HCT116 (cell line): ENCODE results near the gene CTU2. TPM values are rescaled to one million over a fixed set of nuclear protein-coding genes. Genes with fewer than 3 reads are reported as not detected.

Source experiments
- ATAC-seq: fragments of 200-7000 bp; cut with Tn5 transposase; 2 replicates; pipeline ENCODE4 v1.9.1; 2020; ENCODE audit warnings: mild to moderate bottlenecking, moderate library complexity
- BruUV-seq: library from RNA; stranded (reverse); fragments of 400-500 nt; replicated peaks from 2 replicates; lab custom pipeline; 2021; lab: Mats Ljungman, UMichigan
- CTCF ChIA-PET: fragments of 300-600 bp; sonication (Branson Sonifier 250); formaldehyde crosslinking; loops from one replicate; lab custom pipeline; 2021; ENCODE audit warnings: antibody characterized with exemption; lab: Charles Lee
- POLR2A ChIA-PET: fragments of 300-600, 350-600 bp; sonication (Branson Sonifier 250); formaldehyde crosslinking; loops from one replicate; lab custom pipeline; 2021; ENCODE audit warnings: antibody characterized with exemption; lab: Charles Lee
- RAD21 ChIA-PET, 2 experiments: fragments of 300-600 bp; sonication (Branson Sonifier 250); formaldehyde crosslinking; loops; one replicate each; lab custom pipeline; 2023; ENCODE audit warnings: low total read pairs in 2 of 2; ENCODE audit not compliant: uncharacterized antibody in 2 of 2, unreplicated experiment in 2 of 2, low non-redundant PET in 1 of 2; lab: Charles Lee
- DNase-seq: peaks from one replicate; pipeline ENCODE4 v3.0.0-alpha.2; 2010; ENCODE audit warnings: low read depth, low spot score
- H2AFZ ChIP-seq: fragments of 200-600 bp; shearing (Covaris generic), sonication (generic); 2 replicates; pipeline ENCODE4 v1.6.1; 2017; ENCODE audit warnings: low read depth, mixed run types, mixed read lengths, antibody characterized with exemption, low read length; ENCODE audit not compliant: poor library complexity, severe bottlenecking
- H3K27ac ChIP-seq: 2 replicates; pipeline ENCODE4 v1.5.1; 2012; ENCODE audit warnings: low read depth, low read length
- H3K27me3 ChIP-seq: fragments of 200-600 bp; sonication (generic); 2 replicates; pipeline ENCODE4 v1.6.1; 2016; ENCODE audit warnings: mixed run types, low read length, mixed read lengths; ENCODE audit not compliant: insufficient read depth
- H3K36me3 ChIP-seq, 2 experiments: fragments of 200-500 bp in 1 of 2; fragments of 200-600 bp in 1 of 2; sonication (Bioruptor generic) in 1 of 2; sonication (generic) in 1 of 2; 2 replicates each; pipeline versions ENCODE4 v1.5.1 to v1.6.1; 2014 to 2016; ENCODE audit warnings: low read length in 2 of 2, inconsistent platforms in 1 of 2, mixed read lengths in 1 of 2, mixed run types in 1 of 2; ENCODE audit not compliant: insufficient read depth in 2 of 2, control insufficient read depth in 1 of 2
- H3K4me1 ChIP-seq, 2 experiments: fragments of 200-600 bp in 1 of 2; sonication (generic) in 1 of 2; 2 replicates each; pipeline versions ENCODE4 v1.5.1 to v1.6.1; 2012 to 2017; ENCODE audit warnings: low read length in 2 of 2, inconsistent platforms in 1 of 2, mild to moderate bottlenecking in 1 of 2, mixed read lengths in 1 of 2, mixed run types in 1 of 2, moderate library complexity in 1 of 2; ENCODE audit not compliant: insufficient read depth in 2 of 2, control insufficient read depth in 1 of 2
- H3K4me2 ChIP-seq: fragments of 200-600 bp; sonication (generic); 2 replicates; pipeline ENCODE4 v1.6.1; 2017; ENCODE audit warnings: mixed run types, low read length, mixed read lengths
- H3K4me3 ChIP-seq, 2 experiments: fragments of 200-600 bp in 1 of 2; sonication (generic) in 1 of 2; replicated peaks in 1 of 2; 2 replicates each; pipeline ENCODE4 v1.5.1; 2011 to 2016; ENCODE audit warnings: low read length in 2 of 2, control low read depth in 1 of 2, low read depth in 1 of 2, mild to moderate bottlenecking in 1 of 2, mixed read lengths in 1 of 2, mixed run types in 1 of 2
- H3K79me2 ChIP-seq: fragments of 200-600 bp; sonication (generic); 2 replicates; pipeline ENCODE4 v1.6.1; 2017; ENCODE audit warnings: mild to moderate bottlenecking, mixed run types, low read length, moderate library complexity, mixed read lengths; ENCODE audit not compliant: insufficient read depth
- H3K9ac ChIP-seq: fragments of 200-600 bp; sonication (generic); 2 replicates; pipeline ENCODE4 v1.6.1; 2016; ENCODE audit warnings: low read length, mixed read lengths
- H3K9me2 ChIP-seq: fragments of 200-600 bp; sonication (generic), shearing (Covaris generic); 2 replicates; pipeline ENCODE4 v1.6.1; 2017; ENCODE audit warnings: mixed run types, mild to moderate bottlenecking, moderate library complexity; ENCODE audit not compliant: insufficient read depth
- H3K9me3 ChIP-seq, 2 experiments: fragments of 200-500 bp in 1 of 2; fragments of 200-600 bp in 1 of 2; sonication (Bioruptor generic) in 1 of 2; sonication (generic) in 1 of 2; 2 replicates each; pipeline ENCODE4 v1.6.1; 2014 to 2017; ENCODE audit warnings: low read length in 2 of 2, mixed read lengths in 2 of 2, inconsistent platforms in 1 of 2, low read depth in 1 of 2, mild to moderate bottlenecking in 1 of 2, mixed run types in 1 of 2, moderate library complexity in 1 of 2; ENCODE audit not compliant: control insufficient read depth in 1 of 2, insufficient read depth in 1 of 2
- H4K20me1 ChIP-seq: fragments of 200-600 bp; sonication (generic), shearing (Covaris generic); 2 replicates; pipeline ENCODE4 v1.6.1; 2017; ENCODE audit warnings: mixed run types, mild to moderate bottlenecking, moderate library complexity; ENCODE audit not compliant: insufficient read depth
- CBX3 ChIP-seq: IDR thresholded peaks from 2 replicates; pipeline ENCODE4 v1.6.1; 2012; ENCODE audit warnings: low read depth
- CTCF ChIP-seq, 3 experiments: fragments of 200-600 bp in 1 of 3; sonication (generic) in 1 of 3; IDR thresholded peaks in 2 of 3; conservative IDR thresholded peaks in 1 of 3; 2 replicates each; pipeline ENCODE4 v1.5.1; 2012 to 2017; ENCODE audit warnings: low read depth in 2 of 3, low read length in 2 of 3, antibody characterized with exemption in 1 of 3, borderline replicate concordance in 1 of 3, control low read depth in 1 of 3, mild to moderate bottlenecking in 1 of 3, mixed read lengths in 1 of 3, mixed run types in 1 of 3, moderate library complexity in 1 of 3; ENCODE audit not compliant: insufficient read depth in 1 of 3
- EGR1 ChIP-seq: IDR thresholded peaks from 2 replicates; pipeline ENCODE4 v1.6.1; 2012; ENCODE audit warnings: low read depth
- ELF1 ChIP-seq: IDR thresholded peaks from 2 replicates; pipeline ENCODE4 v1.6.1; 2012; ENCODE audit warnings: low read depth, borderline replicate concordance
- EZH2phosphoT487 ChIP-seq: fragments of 200-600 bp; IDR thresholded peaks from 2 replicates; pipeline ENCODE4 v1.6.1; 2018; ENCODE audit warnings: antibody characterized with exemption, borderline replicate concordance
- JUND ChIP-seq: IDR thresholded peaks from 2 replicates; pipeline ENCODE4 v1.6.1; 2012
- RAD21 ChIP-seq: IDR thresholded peaks from 2 replicates; pipeline ENCODE4 v1.6.1; 2012; ENCODE audit warnings: low read depth, mild to moderate bottlenecking
- REST ChIP-seq: IDR thresholded peaks from 2 replicates; pipeline ENCODE4 v1.6.1; 2012; ENCODE audit warnings: low read depth
- SIN3A ChIP-seq: IDR thresholded peaks from 2 replicates; pipeline ENCODE4 v1.6.1; 2012; ENCODE audit warnings: low read depth
- SP1 ChIP-seq: IDR thresholded peaks from 2 replicates; pipeline ENCODE4 v1.6.1; 2012; ENCODE audit warnings: low read depth
- YY1 ChIP-seq: IDR thresholded peaks from 2 replicates; pipeline ENCODE4 v1.6.1; 2011; ENCODE audit warnings: low read length, low read depth, moderate library complexity, mild to moderate bottlenecking; ENCODE audit not compliant: insufficient replicate concordance; ENCODE audit errors: extremely low read depth
- ZBTB33 ChIP-seq: IDR thresholded peaks from 2 replicates; pipeline ENCODE4 v1.6.1; 2011; ENCODE audit warnings: mild to moderate bottlenecking, low read length, moderate library complexity; ENCODE audit not compliant: insufficient replicate concordance; ENCODE audit errors: extremely low read depth
- ZFX ChIP-seq: fragments of 450-650 bp; IDR thresholded peaks from 2 replicates; pipeline ENCODE4 v1.6.1; 2017
- intact Hi-C: fragments of 100-400 bp; cut with micrococcal nuclease; formaldehyde crosslinking; loops from 2 replicates; pipeline ENCODE4 v1.10.0; 2022
- total RNA-seq: library from RNA; stranded (reverse); gene quantifications from one replicate; pipeline ENCODE4 v1.2.1, GENCODE V29; 2021; ENCODE audit not compliant: unreplicated experiment

Gene CTU2
- total RNA-seq, 1 experiment from 2014 or later = 71.3 TPM

- H3K4me3 ChIP-seq = no peak overlapping the region
- no peak overlapping the region for H3K4me2 ChIP-seq
- H3K27ac ChIP-seq = no peak overlapping the region; the same call in 1 of the 2 replicates
- intact Hi-C loops = no loop called here
- H3K79me2 ChIP-seq = peaks cover 91% of the 10 kb centered on the region
- H3K4me1 ChIP-seq = peaks cover 0 to 8% of the 10 kb centered on the region in 2 experiments; a peak in 2 of 4 replicates
- H3K9me2 ChIP-seq = no peaks in the 10 kb centered on the region
- ATAC-seq = no peak
- no TSS peak for BruUV-seq
- ChIA-PET CTCF (no interaction called here), RAD21 (no interaction called here), POLR2A (no interaction called here)
- H4K20me1 ChIP-seq = peaks cover 9% of the 10 kb centered on the region; the same call in 1 of the 2 replicates
- no peaks in the 10 kb centered on the region for H3K27me3 ChIP-seq
- H3K9ac ChIP-seq = no peak overlapping the region
- no peak overlapping the region for H2AFZ ChIP-seq
- no peaks in the 10 kb centered on the region for H3K9me3 ChIP-seq
- no peak for DNase-seq
- H3K36me3 ChIP-seq = peaks cover 2 to 15% of the 10 kb centered on the region in 2 experiments; a peak in 2 of 4 replicates
- TF ChIP-seq EGR1 = no peak
- TF ChIP-seq ZBTB33 = no peak
- no peak for TF ChIP-seq YY1
- no peak for TF ChIP-seq EZH2phosphoT487
- TF ChIP-seq RAD21 = no peak
- TF ChIP-seq SP1 = no peak
- no peak for TF ChIP-seq CBX3
- TF ChIP-seq CTCF (IDR thresholded peaks at IDR 0.05 in 2 of 3, conservative IDR thresholded peaks at IDR 0.05 in 1 of 3; ENCODE audit: borderline replicate concordance in 1 of 3, insufficient read depth in 1 of 3, low read depth in 2 of 3, low read length in 2 of 3) = no peak
- TF ChIP-seq SIN3A = no peak
- TF ChIP-seq ZFX = no peak
- TF ChIP-seq ELF1 = no peak
- TF ChIP-seq JUND = no peak
- no peak for TF ChIP-seq REST
Observed at GRCh38 chr16:88750854-88751253, 44.6 kb downstream of the CTU2 start.
